ENCODE measurements around the gene RAB13. TPM values are rescaled to one million over a fixed set of nuclear protein-coding genes. Genes with fewer than 3 reads are reported as not detected.

RAB13 gene
- polyA plus RNA-seq, 1 of the 3 experiments (the other 2 are of a cell fraction) = 156 TPM

DNA sequence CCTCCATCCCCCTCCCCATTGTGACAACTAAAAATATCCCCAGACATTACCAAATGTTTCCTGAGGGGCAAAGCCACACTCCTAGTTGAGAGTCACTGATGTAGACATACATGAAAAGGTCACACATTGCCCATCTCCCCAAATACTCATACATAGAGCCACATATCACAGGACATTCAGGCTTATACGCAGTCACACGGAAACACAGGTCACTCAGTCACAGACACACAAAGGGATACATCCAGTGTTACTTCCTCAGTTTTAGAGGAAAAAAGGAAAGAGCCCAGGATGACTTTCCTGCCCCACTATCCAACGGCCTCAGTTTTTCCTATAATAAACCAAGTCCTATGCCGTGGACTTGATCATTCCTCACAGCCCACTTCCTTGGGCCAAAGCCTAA lies 24.7 kb downstream of the RAB13 start:
- Histone ChIP-seq H3K9me3 (no peaks in the 10 kb centered on the region), H3K9ac (no peak overlapping the region), H2AFZ (ENCODE audit: low read depth) (no peak overlapping the region), H3K79me2 (ENCODE audit: insufficient read depth) (peaks cover 68% of the 10 kb centered on the region), H4K20me1 (ENCODE audit: insufficient read depth) (peaks cover 15% of the 10 kb centered on the region), H3K4me1 (ENCODE audit: control insufficient read depth in 1 of 2, insufficient read depth in 2 of 2, low read depth in 1 of 2, low read length in 1 of 2) (peaks cover 5 to 47% of the 10 kb centered on the region in 2 experiments; a peak in 3 of 4 replicates), H3F3A (replicated peaks; ENCODE audit: insufficient read depth) (peaks cover 20% of the 10 kb centered on the region), H3K4me3 (ENCODE audit: low read depth in 2 of 2, low read length in 1 of 2) (peak overlapping the region; percentile 77 to 91; a peak in 3 of 4 replicates), H3K27ac (ENCODE audit: low read depth in 2 of 2, low read length in 1 of 2) (no peak overlapping the region; a peak in 1 of 4 replicates), H3K36me3 (replicated peaks in 1 of 2; ENCODE audit: control insufficient read depth in 1 of 2, insufficient read depth in 2 of 2, low read length in 1 of 2) (peaks cover 12 to 15% of the 10 kb centered on the region in 2 experiments), H3K9me2 (no peaks in the 10 kb centered on the region), H3K4me2 (peak overlapping the region; percentile 93), H3K27me3 (ENCODE audit: insufficient read depth) (no peaks in the 10 kb centered on the region)
- ChIA-PET POLR2A (interaction anchor here (1.8 to 3.4 kb wide), 2 partner anchors 29 to 39 kb away, joined by 3 to 20 read pairs; partner anchors contain the start of genes GATAD2B and RPS27), CTCF (interaction anchor here (8.6 kb wide), 1 partner anchor 25 kb away, joined by 50 read pairs; the partner anchor contains the start of gene RAB13)
- WGBS (ENCODE audit: low lambda C conversion rate) = 87% methylated on average over 4 of the region's 4 CpGs
- no peak for DNase-seq
- no peak for TF ChIP-seq MEF2A (IDR thresholded peaks at IDR 0.05; ENCODE audit: borderline replicate concordance, low read depth)
- no peak for TF ChIP-seq CHD2 (IDR thresholded peaks at IDR 0.05; ENCODE audit: low read length, partially characterized antibody)
- no peak for TF ChIP-seq EP300 (IDR thresholded peaks at IDR 0.05; ENCODE audit: borderline replicate concordance in 1 of 2, low read depth in 1 of 2, low read length in 1 of 2)
- TF ChIP-seq MAX (IDR thresholded peaks at IDR 0.05; ENCODE audit: low read depth) = no peak
- TF ChIP-seq FOSL2 (IDR thresholded peaks at IDR 0.05; ENCODE audit: borderline replicate concordance, low read depth) = no peak
- no peak for TF ChIP-seq YY1 (IDR thresholded peaks at IDR 0.05; ENCODE audit: low read depth)
- TF ChIP-seq POLR2AphosphoS5 (IDR thresholded peaks at IDR 0.05; ENCODE audit: low read depth, low read length) = no peak
- no peak for TF ChIP-seq TEAD4 (IDR thresholded peaks at IDR 0.05; ENCODE audit: borderline replicate concordance, insufficient read depth)
- no peak for TF ChIP-seq FOXJ3 (CRISPR knock-in tag; IDR thresholded peaks at IDR 0.05)
- no peak for TF ChIP-seq USF2 (IDR thresholded peaks at IDR 0.05; ENCODE audit: borderline replicate concordance, low read depth, low read length)
- TF ChIP-seq SIN3A (IDR thresholded peaks at IDR 0.05; ENCODE audit: borderline replicate concordance, low read depth, low read length) = no peak
- no peak for TF ChIP-seq RCOR1 (IDR thresholded peaks at IDR 0.05; ENCODE audit: low read length)
- no peak for TF ChIP-seq GATA2 (CRISPR knock-in tag; IDR thresholded peaks at IDR 0.05)
- TF ChIP-seq SMC3 (IDR thresholded peaks at IDR 0.05; ENCODE audit: low read depth, low read length) = no peak
- no peak for TF ChIP-seq JUND (IDR thresholded peaks at IDR 0.05)

DNA sequence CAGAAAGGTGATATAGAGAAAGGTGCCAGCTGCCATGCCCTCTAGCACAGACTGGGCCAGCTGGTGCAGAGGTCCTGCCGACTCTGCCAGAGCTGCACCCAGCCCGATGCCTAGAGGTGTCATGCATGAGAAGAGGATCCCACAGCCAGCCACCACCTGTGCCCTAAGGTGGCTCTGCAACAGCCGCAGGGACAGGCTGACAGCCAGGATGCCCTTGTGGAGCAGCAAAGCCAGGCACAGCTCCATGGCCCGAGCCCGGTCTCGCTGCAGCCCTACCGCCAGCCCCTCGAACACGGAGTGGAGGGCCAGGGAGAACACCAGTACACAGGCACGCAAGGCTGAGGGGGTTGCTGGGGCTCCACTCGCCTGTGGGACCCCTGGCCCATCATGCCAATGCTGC lies 25.9 kb downstream of the RAB13 start:
- no peaks in the 10 kb centered on the region for H3K9me2 ChIP-seq
- H3K9ac ChIP-seq = no peak overlapping the region
- peaks cover 12 to 15% of the 10 kb centered on the region in 2 experiments for H3K36me3 ChIP-seq (replicated peaks in 1 of 2; ENCODE audit: control insufficient read depth in 1 of 2, insufficient read depth in 2 of 2, low read length in 1 of 2)
- TF ChIP-seq FOSL2 (IDR thresholded peaks at IDR 0.05; ENCODE audit: borderline replicate concordance, low read depth) (no peak), POLR2AphosphoS5 (IDR thresholded peaks at IDR 0.05; ENCODE audit: low read depth, low read length) (no peak), SMC3 (IDR thresholded peaks at IDR 0.05; ENCODE audit: low read depth, low read length) (no peak), NRF1 (IDR thresholded peaks at IDR 0.05; ENCODE audit: low read depth, low read length) (no peak), FOXJ3 (CRISPR knock-in tag; IDR thresholded peaks at IDR 0.05) (no peak), EP300 (IDR thresholded peaks at IDR 0.05; ENCODE audit: borderline replicate concordance in 1 of 2, low read depth in 1 of 2, low read length in 1 of 2) (no peak), TCF12 (IDR thresholded peaks at IDR 0.05) (no peak), ELF1 (IDR thresholded peaks at IDR 0.05) (no peak), GABPA (IDR thresholded peaks at IDR 0.05; ENCODE audit: low read depth) (no peak), RCOR1 (IDR thresholded peaks at IDR 0.05; ENCODE audit: low read length) (no peak), TEAD4 (IDR thresholded peaks at IDR 0.05; ENCODE audit: borderline replicate concordance, insufficient read depth) (no peak), RFX5 (IDR thresholded peaks at IDR 0.05; ENCODE audit: low read length) (no peak), MEF2A (IDR thresholded peaks at IDR 0.05; ENCODE audit: borderline replicate concordance, low read depth) (no peak), MXI1 (IDR thresholded peaks at IDR 0.05; ENCODE audit: low read depth, low read length) (no peak), RAD21 (IDR thresholded peaks at IDR 0.05; ENCODE audit: low read length) (no peak)
- TF ChIP-seq, protein P1, sequence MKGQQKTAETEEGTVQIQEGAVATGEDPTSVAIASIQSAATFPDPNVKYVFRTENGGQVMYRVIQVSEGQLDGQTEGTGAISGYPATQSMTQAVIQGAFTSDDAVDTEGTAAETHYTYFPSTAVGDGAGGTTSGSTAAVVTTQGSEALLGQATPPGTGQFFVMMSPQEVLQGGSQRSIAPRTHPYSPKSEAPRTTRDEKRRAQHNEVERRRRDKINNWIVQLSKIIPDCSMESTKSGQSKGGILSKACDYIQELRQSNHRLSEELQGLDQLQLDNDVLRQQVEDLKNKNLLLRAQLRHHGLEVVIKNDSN (IDR thresholded peaks at IDR 0.05; ENCODE audit: borderline replicate concordance, low read depth) = no peak
- H3K4me3 ChIP-seq (ENCODE audit: low read depth in 2 of 2, low read length in 1 of 2) = no peak overlapping the region
- no peak overlapping the region for H2AFZ ChIP-seq (ENCODE audit: low read depth)
- ChIA-PET CTCF (interaction anchor here (8.6 kb wide), 1 partner anchor 26 kb away, joined by 50 read pairs; the partner anchor contains the start of gene RAB13), POLR2A (interaction anchor here (1.8 kb wide), 1 partner anchor 37 kb away, joined by 3 read pairs; the partner anchor contains the start of gene GATAD2B)
- H3K79me2 ChIP-seq (ENCODE audit: insufficient read depth) = peaks cover 69% of the 10 kb centered on the region
- peaks cover 5 to 49% of the 10 kb centered on the region in 2 experiments; a peak in 3 of 4 replicates for H3K4me1 ChIP-seq (ENCODE audit: control insufficient read depth in 1 of 2, insufficient read depth in 2 of 2, low read depth in 1 of 2, low read length in 1 of 2)
- peaks cover 20% of the 10 kb centered on the region for H3F3A ChIP-seq (replicated peaks; ENCODE audit: insufficient read depth)
- H3K4me2 ChIP-seq = no peak overlapping the region
- no peaks in the 10 kb centered on the region for H3K27me3 ChIP-seq (ENCODE audit: insufficient read depth)
- H3K9me3 ChIP-seq = no peaks in the 10 kb centered on the region
- no peak for DNase-seq
- H3K27ac ChIP-seq (ENCODE audit: low read depth in 2 of 2, low read length in 1 of 2) = no peak overlapping the region
- WGBS (ENCODE audit: low lambda C conversion rate) = 100% methylated on average over 1 of the region's 11 CpGs
- peaks cover 25% of the 10 kb centered on the region for H4K20me1 ChIP-seq (ENCODE audit: insufficient read depth)
